Tibial nerve (tissue), 4 donors: ENCODE results near the gene PRPF6. TPM values are rescaled to one million over a fixed set of nuclear protein-coding genes. Genes with fewer than 3 reads are reported as not detected.
"Not testable (repeated sequence)": the region's sequence is repeated elsewhere in the genome, so short reads cannot be mapped to it uniquely, and the experiment has no call there.

Experiments
- DNase-seq, 2 donors: peaks; one replicate each; pipeline ENCODE4 v3.0.0-alpha.2; 2019; ENCODE audit warnings: low spot score in 2 of 2
- H3K27ac ChIP-seq, 4 donors: fragments of 200-600 bp; sonication (generic) in 3 of 4; one replicate each; pipeline ENCODE4 v1.5.1; 2017 to 2019; ENCODE audit warnings: mild to moderate bottlenecking in 1 of 4
- H3K27me3 ChIP-seq, 2 donors: fragments of 200-600 bp; sonication (generic) in 1 of 2; one replicate each; pipeline versions ENCODE4 v1.5.1 to v1.6.0; 2017 to 2019
- H3K36me3 ChIP-seq, 3 donors: fragments of 200-600 bp; sonication (generic); one replicate each; pipeline ENCODE4 v1.5.1; 2018 to 2019
- H3K4me1 ChIP-seq, 4 donors: fragments of 200-600 bp; sonication (generic) in 3 of 4; one replicate each; pipeline ENCODE4 v1.5.1; 2017 to 2019
- H3K4me3 ChIP-seq, 4 donors: fragments of 200-600 bp; sonication (generic) in 3 of 4; one replicate each; pipeline ENCODE4 v1.5.1; 2017 to 2019; ENCODE audit warnings: mild to moderate bottlenecking in 1 of 4, moderate library complexity in 1 of 4
- H3K9me3 ChIP-seq, 4 donors: fragments of 200-600 bp; sonication (generic) in 3 of 4; one replicate each; pipeline ENCODE4 v1.5.1; 2017 to 2019
- EP300 ChIP-seq, 2 donors: sonication (generic); formaldehyde crosslinking; IDR thresholded peaks; one replicate each; pipeline ENCODE4 v1.6.1; 2017; ENCODE audit warnings: antibody characterized with exemption in 2 of 2, mild to moderate bottlenecking in 1 of 2
- POLR2A ChIP-seq, 2 donors: fragments of 450-650 bp; IDR thresholded peaks; one replicate each; pipeline ENCODE4 v1.6.1; 2017; ENCODE audit warnings: antibody characterized with exemption in 2 of 2, mild to moderate bottlenecking in 2 of 2, moderate library complexity in 2 of 2
- WGBS, 2 donors: methylation state at CpG; one replicate each; pipeline ENCODE4 v1.1.5; 2018; 5-methylcytosine and 5-hydroxymethylcytosine counted together
- total RNA-seq, 4 donors: library from RNA; depleted of rRNA; stranded (reverse); fragments of >200 nt; gene quantifications; one replicate each; pipeline ENCODE4 v1.1.0, GENCODE V29; 2016
- TF ChIP-seq, protein P1 (sequence below), 5 experiments: fragments of 200-600 bp in 3 of 5; fragments of 450-650 bp in 2 of 5; sonication (generic) in 3 of 5; IDR thresholded peaks; one replicate each; pipeline ENCODE4 v1.5.1; 2016 to 2019; ENCODE audit warnings: antibody characterized with exemption in 5 of 5, mild to moderate bottlenecking in 3 of 5, moderate library complexity in 2 of 5

The PRPF6 gene
- total RNA-seq, 4 donors from 2014 or later: 70.5 to 77.0 (median 73.8) TPM

DNA sequence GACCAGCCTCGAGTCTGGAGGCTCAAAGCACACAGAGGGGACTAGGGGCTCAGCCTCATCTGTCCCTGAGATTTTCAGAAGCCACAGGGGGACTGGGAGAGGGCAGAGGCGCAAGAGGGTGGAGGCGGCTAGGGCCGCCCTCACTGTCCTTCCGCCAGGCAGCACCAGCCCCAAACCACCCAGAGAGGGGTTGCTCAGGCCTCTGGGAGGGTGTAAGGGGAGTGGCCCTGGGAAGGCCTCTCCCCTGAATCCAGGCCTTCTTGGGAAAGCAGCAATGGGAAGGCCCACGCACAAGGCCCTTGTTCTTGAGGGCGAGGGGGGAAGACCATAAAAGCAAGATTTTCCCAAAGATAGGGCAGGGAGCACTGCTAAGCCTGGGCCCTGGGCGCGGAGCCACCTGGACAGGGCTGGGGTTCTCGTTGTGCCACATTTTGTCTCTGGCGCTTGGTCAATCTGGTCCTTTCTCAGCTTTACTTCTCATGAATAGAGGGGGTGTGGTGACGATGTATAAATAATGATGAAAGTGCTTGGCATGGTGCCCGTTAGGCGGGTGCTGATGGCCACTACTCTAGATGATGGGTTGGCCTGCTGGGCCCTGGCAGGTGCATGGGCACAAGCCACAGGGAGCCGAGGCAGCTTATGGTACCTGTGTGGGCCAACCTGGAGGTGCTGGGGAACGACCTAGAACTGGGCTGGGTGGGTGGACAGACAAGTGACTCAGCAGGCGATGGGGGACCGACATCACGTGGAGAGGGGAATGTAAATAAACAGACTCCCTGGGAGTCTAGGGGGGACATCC is 6.3 kb upstream of the PRPF6 start:
- Histone ChIP-seq H3K9me3 (no peaks in the 10 kb centered on the region), H3K4me3 (no peak overlapping the region), H3K27ac (no peak overlapping the region), H3K27me3 (peaks cover 0 to 13% of the 10 kb centered on the region in 2 donors), H3K4me1 (peaks cover 0 to 40% (median 18%) of the 10 kb centered on the region in 4 donors), H3K36me3 (no peaks in the 10 kb centered on the region)
- 66 to 68% methylated on average over 19 of the region's 19 CpGs for WGBS, 2 donors
- DNase-seq: no peak
- TF ChIP-seq POLR2A (IDR thresholded peaks at IDR 0.05) (no peak), EP300 (IDR thresholded peaks at IDR 0.05) (no peak)
- TF ChIP-seq, protein P1, sequence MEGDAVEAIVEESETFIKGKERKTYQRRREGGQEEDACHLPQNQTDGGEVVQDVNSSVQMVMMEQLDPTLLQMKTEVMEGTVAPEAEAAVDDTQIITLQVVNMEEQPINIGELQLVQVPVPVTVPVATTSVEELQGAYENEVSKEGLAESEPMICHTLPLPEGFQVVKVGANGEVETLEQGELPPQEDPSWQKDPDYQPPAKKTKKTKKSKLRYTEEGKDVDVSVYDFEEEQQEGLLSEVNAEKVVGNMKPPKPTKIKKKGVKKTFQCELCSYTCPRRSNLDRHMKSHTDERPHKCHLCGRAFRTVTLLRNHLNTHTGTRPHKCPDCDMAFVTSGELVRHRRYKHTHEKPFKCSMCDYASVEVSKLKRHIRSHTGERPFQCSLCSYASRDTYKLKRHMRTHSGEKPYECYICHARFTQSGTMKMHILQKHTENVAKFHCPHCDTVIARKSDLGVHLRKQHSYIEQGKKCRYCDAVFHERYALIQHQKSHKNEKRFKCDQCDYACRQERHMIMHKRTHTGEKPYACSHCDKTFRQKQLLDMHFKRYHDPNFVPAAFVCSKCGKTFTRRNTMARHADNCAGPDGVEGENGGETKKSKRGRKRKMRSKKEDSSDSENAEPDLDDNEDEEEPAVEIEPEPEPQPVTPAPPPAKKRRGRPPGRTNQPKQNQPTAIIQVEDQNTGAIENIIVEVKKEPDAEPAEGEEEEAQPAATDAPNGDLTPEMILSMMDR (IDR thresholded peaks at IDR 0.05): no peak

DNA sequence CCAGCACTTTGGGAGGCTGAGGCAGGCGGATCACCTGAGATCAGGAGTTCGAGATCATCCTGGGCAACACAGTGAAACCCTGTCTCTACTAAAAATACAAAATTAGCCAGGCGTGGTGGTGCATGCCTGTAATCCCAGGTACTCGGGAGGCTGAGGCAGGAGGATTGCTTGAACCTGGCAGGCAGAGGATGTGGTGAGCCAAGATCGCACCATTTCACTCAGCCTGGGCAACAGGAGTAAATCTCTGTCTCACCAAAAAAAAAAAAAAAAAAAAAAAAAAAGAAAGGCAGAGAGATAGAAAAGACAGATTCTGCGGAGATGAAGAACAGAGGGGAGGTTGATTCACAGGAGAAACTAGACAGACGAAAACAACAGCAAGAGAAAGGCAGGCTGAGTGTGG is 4.4 kb upstream of the PRPF6 start:
- 88 to 97% methylated on average over 7 of the region's 7 CpGs for WGBS, 2 donors
- H3K9me3 ChIP-seq: not testable (repeated sequence)

DNA sequence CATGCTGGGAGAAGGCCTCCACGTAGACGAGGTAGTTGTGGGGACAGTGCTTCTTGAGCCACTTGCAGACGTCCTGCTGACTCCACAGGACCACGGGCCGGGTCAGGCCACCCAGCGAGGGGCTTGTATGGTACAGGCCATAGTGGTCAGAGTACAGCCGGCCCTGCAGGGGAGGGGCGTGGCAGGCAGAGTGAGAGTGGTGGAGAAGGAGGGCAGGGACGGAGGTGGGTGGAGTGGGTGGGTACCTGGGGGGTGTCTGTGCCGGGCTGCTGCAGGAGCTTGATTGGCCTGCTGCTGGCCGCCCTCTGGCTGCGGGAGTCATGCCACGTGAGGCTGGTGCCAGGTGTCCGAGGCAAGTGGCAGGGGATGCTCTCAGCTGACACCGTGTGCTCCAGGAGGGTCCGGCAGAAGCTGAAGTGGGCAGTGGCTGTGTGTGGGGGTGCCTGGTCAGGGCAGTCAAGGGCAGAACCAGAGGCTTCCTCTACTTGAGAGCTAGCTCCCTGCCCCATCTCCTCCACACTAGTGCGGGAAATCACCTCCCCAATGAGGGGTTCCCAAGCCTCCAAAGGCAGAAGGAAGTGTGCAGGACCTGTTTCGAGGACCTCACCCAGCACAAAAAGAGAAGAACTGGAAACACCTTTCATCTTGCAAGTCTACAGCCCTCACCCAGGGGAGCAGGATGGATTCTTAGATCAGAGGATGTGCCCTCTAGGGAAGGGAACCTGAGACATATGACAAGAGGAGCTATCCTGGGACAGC is 3.8 kb upstream of the PRPF6 start:
- Histone ChIP-seq H3K27ac (no peak overlapping the region), H3K9me3 (no peaks in the 10 kb centered on the region), H3K36me3 (no peaks in the 10 kb centered on the region), H3K27me3 (peaks cover 0 to 20% of the 10 kb centered on the region in 2 donors), H3K4me1 (peaks cover 0 to 48% (median 30%) of the 10 kb centered on the region in 4 donors), H3K4me3 (no peak overlapping the region)
- DNase-seq: no peak
- 82 to 87% methylated on average over 16 to 18 of the region's 18 CpGs for WGBS, 2 donors
- TF ChIP-seq EP300 (IDR thresholded peaks at IDR 0.05) (no peak), POLR2A (IDR thresholded peaks at IDR 0.05) (no peak)

More for the DNA sequence above, 4.4 kb upstream of the PRPF6 start:
- not testable (repeated sequence) for H3K4me3 ChIP-seq, H3K27ac ChIP-seq, H3K36me3 ChIP-seq, DNase-seq
- Histone ChIP-seq H3K4me1 (peaks cover 0 to 45% (median 27%) of the 10 kb centered on the region in 4 donors), H3K27me3 (peaks cover 0 to 20% of the 10 kb centered on the region in 2 donors)

DNA sequence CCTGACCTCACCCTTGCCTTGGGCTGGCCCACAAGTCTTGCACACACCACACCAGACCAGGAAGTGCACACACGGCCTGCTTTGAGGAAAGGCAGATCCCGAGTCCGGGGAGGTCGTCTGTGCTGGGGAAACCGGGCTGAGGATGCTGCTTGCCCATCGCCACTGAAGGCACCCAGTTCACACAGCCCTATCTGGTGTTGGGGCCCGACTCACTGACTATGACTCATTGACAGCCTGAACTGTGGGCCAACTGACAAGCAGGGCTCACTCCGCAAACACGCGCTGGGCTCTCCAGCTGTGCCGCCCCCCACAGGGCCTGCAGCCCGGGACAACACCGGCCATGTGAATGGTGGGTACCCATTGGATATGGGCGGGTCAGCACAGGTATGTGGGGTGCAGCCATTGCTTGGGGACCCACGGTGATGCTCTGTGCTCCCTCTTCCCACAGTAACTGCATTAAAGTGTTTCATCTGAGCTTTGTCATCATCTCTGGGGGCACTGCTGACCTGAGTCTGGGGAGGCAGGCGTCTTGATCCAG is 3.1 kb upstream of the PRPF6 start:
- no peaks in the 10 kb centered on the region for H3K9me3 ChIP-seq
- H3K27me3 ChIP-seq: peaks cover 0 to 20% of the 10 kb centered on the region in 2 donors
- no peak for TF ChIP-seq POLR2A (IDR thresholded peaks at IDR 0.05)
- TF ChIP-seq EP300 (IDR thresholded peaks at IDR 0.05): no peak
- H3K4me1 ChIP-seq: peaks cover 0 to 53% (median 34%) of the 10 kb centered on the region in 4 donors
- 56 to 66% methylated on average over 4 to 8 of the region's 16 CpGs for WGBS, 2 donors
- no peak for DNase-seq
- H3K36me3 ChIP-seq: peaks cover 0 to 2% (median 0%) of the 10 kb centered on the region in 3 donors
- no peak overlapping the region for H3K4me3 ChIP-seq
- no peak overlapping the region for H3K27ac ChIP-seq

DNA sequence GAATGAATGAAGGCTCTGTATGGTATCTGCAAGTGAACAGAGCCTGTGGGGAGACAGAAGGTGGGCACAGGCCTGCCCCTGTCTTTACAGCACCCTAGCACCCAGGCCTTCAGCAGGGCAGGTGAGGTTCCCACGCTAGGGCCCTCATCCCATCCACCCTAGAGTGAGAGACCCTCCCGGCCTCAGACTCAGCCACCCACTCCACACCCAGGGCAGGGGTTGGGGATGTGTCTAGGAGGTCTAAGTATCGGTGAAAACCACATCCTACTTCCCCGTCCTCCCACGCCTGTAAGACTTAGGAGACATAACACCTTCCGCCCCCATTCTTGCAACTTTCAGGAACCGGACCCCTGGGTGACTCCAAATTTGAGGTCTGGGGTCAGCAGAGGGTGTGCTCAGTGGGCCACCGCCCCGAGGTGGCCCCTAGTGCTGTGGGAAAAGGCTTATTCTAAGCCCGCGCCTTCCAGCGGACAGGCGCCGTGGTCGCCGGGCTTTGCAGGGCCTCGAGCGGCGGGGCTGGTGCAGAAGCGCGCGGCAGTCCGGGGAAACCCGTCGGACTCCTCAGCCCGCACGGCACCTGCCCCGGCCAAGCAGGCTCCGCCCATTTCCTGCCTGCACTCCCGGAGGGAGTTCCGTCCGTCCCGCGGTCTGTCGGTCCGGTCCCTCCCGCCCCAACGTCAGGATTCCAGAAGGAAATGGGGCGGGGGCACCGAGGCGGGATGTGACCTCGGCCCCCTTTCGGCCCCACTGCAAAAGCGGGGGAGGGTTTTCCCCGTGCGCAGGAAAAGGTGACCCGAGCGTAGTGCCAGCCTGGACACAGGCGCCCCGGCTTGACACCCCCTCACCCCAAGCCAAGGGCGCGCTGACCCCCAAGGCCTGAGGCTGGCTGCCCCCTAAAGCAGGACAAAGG is 2.4 kb upstream of the PRPF6 start:
- Histone ChIP-seq H3K4me3 (peak overlapping the region; percentile 26 to 88 (median 59)), H3K27ac (peak overlapping the region in 3 of 4 donors; percentile 55 to 82 (median 75)), H3K36me3 (peaks cover 0 to 8% (median 0%) of the 10 kb centered on the region in 3 donors), H3K27me3 (peaks cover 0 to 20% of the 10 kb centered on the region in 2 donors), H3K9me3 (no peaks in the 10 kb centered on the region), H3K4me1 (peaks cover 0 to 54% (median 35%) of the 10 kb centered on the region in 4 donors)
- DNase-seq: no peak
- TF ChIP-seq, protein P1 (IDR thresholded peaks at IDR 0.05): no peak
- TF ChIP-seq POLR2A (IDR thresholded peaks at IDR 0.05) (no peak), EP300 (IDR thresholded peaks at IDR 0.05) (no peak)
- WGBS, 2 donors: 9 to 25% methylated on average over 15 to 45 of the region's 52 CpGs

DNA sequence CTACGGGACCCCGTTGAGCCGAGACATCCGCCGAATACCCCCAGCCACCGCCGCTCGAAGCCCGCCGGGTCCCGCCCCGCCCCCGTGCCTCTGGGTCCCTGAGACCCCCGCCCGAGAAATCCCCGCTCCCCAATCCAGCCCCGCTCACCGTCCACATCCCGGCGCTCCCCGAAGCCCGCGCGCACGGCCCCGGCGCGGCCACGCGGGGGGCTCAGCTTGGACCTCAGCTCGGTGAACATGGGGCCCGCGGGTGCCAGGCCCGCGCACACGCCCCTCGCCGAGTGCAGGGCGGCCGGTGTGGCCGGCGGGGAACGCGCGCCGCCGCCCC is 1.7 kb upstream of the PRPF6 start:
- WGBS, 2 donors: 0% methylated on average over 2 to 12 of the region's 47 CpGs
- TF ChIP-seq, protein P1 (IDR thresholded peaks at IDR 0.05): no peak
- no peak for TF ChIP-seq POLR2A (IDR thresholded peaks at IDR 0.05)
- DNase-seq: no peak
- peaks cover 0 to 48% (median 32%) of the 10 kb centered on the region in 4 donors for H3K4me1 ChIP-seq
- peaks cover 0 to 10% (median 0%) of the 10 kb centered on the region in 3 donors for H3K36me3 ChIP-seq
- H3K9me3 ChIP-seq: no peaks in the 10 kb centered on the region
- peaks cover 0 to 20% of the 10 kb centered on the region in 2 donors for H3K27me3 ChIP-seq
- H3K4me3 ChIP-seq: peak overlapping the region; percentile 26 to 88 (median 59)
- peak overlapping the region in 3 of 4 donors; percentile 55 to 82 (median 75) for H3K27ac ChIP-seq
